Measurements from ENCODE around the gene PAX2.

The PAX2 gene

GRCh38 chr10:100760726-100761125, 15.3 kb downstream of the PAX2 start:
- no peak for DNase-seq

GRCh38 chr10:100761191-100761590, 15.8 kb downstream of the PAX2 start:
- DNase-seq, result no peak

GRCh38 chr10:100763043-100763747, 17.8 kb downstream of the PAX2 start:
- no peak for DNase-seq

- DNase-seq, result no peak
Measured at GRCh38 chr10:100766693-100767421, 21.5 kb downstream of the PAX2 start.

GRCh38 chr10:100767422-100767775, 22.0 kb downstream of the PAX2 start:
- no peak for DNase-seq

GRCh38 chr10:100769481-100769880, 24.1 kb downstream of the PAX2 start:
- DNase-seq, result no peak

- no peak for DNase-seq
Measured at GRCh38 chr10:100773646-100774045, 28.3 kb downstream of the PAX2 start.

- no peak for DNase-seq
Measured at GRCh38 chr10:100774223-100774622, 28.8 kb downstream of the PAX2 start.

GRCh38 chr10:100774876-100775275, 29.5 kb downstream of the PAX2 start:
- no peak for DNase-seq

- no peak for DNase-seq
Measured at GRCh38 chr10:100775386-100775785, 30.0 kb downstream of the PAX2 start.

- DNase-seq, result no peak
Measured at GRCh38 chr10:100775871-100776270, 30.5 kb downstream of the PAX2 start.

- DNase-seq, result no peak
Measured at GRCh38 chr10:100776671-100777070, 31.3 kb downstream of the PAX2 start.

GRCh38 chr10:100779329-100779728, 33.9 kb downstream of the PAX2 start:
- no peak for DNase-seq

GRCh38 chr10:100780324-100780723, 34.9 kb downstream of the PAX2 start:
- no peak for DNase-seq

- DNase-seq, result no peak
Measured at GRCh38 chr10:100781145-100781665, 35.8 kb downstream of the PAX2 start.

GRCh38 chr10:100782461-100783244, 37.3 kb downstream of the PAX2 start:
- DNase-seq, result no peak

- no peak for DNase-seq
Measured at GRCh38 chr10:100784126-100784525, 38.7 kb downstream of the PAX2 start.

- no peak for DNase-seq
Measured at GRCh38 chr10:100786591-100786990, 41.2 kb downstream of the PAX2 start.

- DNase-seq, result no peak
Measured at GRCh38 chr10:100788002-100788903, 42.9 kb downstream of the PAX2 start.

GRCh38 chr10:100790761-100791208, 45.4 kb downstream of the PAX2 start:
- DNase-seq, result no peak

- DNase-seq, result no peak
Measured at GRCh38 chr10:100791369-100792058, 46.1 kb downstream of the PAX2 start.

- DNase-seq, result no peak
Measured at GRCh38 chr10:100792574-100792973, 47.2 kb downstream of the PAX2 start.
